Measurements from ENCODE around the gene TMEM205. TPM values are rescaled to one million over a fixed set of nuclear protein-coding genes. Genes with fewer than 3 reads are reported as not detected.

The TMEM205 gene
- total RNA-seq, 2 experiments from 2014 or later, result 8.8 to 10.4 TPM

- H3K27ac ChIP-seq (ENCODE audit: low read depth in 1 of 2, low read length in 2 of 2), result no peak overlapping the region
- H3K4me1 ChIP-seq (ENCODE audit: insufficient read depth, low read length), result peaks cover 23% of the 10 kb centered on the region
- Mint-ChIP-seq H3K36me3 (ENCODE audit: low read depth) (no peaks in the 10 kb centered on the region), H3K9me3 (no peaks in the 10 kb centered on the region), H3K27me3 (peaks cover 12% of the 10 kb centered on the region), H3K4me1 (ENCODE audit: low read depth) (peaks cover 14% of the 10 kb centered on the region), H3K4me3 (no peak overlapping the region), H3K27ac (no peak overlapping the region)
- TF ChIP-seq, protein P1, sequence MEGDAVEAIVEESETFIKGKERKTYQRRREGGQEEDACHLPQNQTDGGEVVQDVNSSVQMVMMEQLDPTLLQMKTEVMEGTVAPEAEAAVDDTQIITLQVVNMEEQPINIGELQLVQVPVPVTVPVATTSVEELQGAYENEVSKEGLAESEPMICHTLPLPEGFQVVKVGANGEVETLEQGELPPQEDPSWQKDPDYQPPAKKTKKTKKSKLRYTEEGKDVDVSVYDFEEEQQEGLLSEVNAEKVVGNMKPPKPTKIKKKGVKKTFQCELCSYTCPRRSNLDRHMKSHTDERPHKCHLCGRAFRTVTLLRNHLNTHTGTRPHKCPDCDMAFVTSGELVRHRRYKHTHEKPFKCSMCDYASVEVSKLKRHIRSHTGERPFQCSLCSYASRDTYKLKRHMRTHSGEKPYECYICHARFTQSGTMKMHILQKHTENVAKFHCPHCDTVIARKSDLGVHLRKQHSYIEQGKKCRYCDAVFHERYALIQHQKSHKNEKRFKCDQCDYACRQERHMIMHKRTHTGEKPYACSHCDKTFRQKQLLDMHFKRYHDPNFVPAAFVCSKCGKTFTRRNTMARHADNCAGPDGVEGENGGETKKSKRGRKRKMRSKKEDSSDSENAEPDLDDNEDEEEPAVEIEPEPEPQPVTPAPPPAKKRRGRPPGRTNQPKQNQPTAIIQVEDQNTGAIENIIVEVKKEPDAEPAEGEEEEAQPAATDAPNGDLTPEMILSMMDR (IDR thresholded peaks at IDR 0.05), result no peak
- H3K9me3 ChIP-seq (ENCODE audit: control insufficient read depth in 1 of 2, insufficient read depth in 1 of 2, low read length in 2 of 2), result peaks cover 6 to 13% of the 10 kb centered on the region in 2 experiments
- intact Hi-C loops (cut with DNase I, micrococcal nuclease), result no loop called here
- H3K4me3 ChIP-seq (ENCODE audit: low read length), result no peak overlapping the region
- POLR2A ChIA-PET, result interaction anchor here (1.9 kb wide), 1 partner anchor 13 kb away, joined by 9 read pairs; the partner anchor contains the start of gene SWSAP1
- peak in 3 of 14 experiments; percentile 35 to 55 (median 36) for DNase-seq
- CTCF ChIA-PET, result interaction anchor here (0.7 kb wide), 1 partner anchor 47 kb away, joined by 3 read pairs; the partner anchor contains the start of gene ODAD3
- peaks cover 18 to 20% of the 10 kb centered on the region in 2 experiments for H3K27me3 ChIP-seq (ENCODE audit: control insufficient read depth in 1 of 2, insufficient read depth in 2 of 2, low read length in 2 of 2)
- peak; percentile 66 for ATAC-seq (ENCODE audit: poor library complexity)
- H3K36me3 ChIP-seq (ENCODE audit: insufficient read depth, low read length), result no peaks in the 10 kb centered on the region
These were observed 41.3 kb upstream of the TMEM205 start for GRCh38 chr19:11387162-11388034.

DNA sequence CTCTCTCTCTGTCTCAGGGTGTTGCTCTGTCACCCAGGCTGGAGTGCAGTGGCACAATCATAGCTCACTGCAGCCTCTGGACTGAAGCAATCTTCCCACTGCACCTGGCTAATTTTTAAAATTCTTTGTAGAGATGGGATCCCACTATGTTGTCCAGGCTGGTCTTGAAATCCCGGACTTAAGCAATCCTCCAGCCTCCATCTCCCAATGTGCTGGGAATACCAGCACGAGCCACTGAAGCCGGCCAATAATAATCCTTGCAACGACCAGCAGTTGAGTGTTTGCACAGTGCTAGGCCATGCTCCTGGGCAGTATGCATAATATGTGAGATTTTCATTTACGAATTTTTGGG, 38.7 kb upstream of the TMEM205 start:
- intact Hi-C loops (cut with DNase I, micrococcal nuclease), result loop anchor here in 1 of 2 experiments (5.0 kb wide), 2 partner anchors 123 to 203 kb away; partner anchors contain the start of gene ZNF653
- no peak overlapping the region for H3K27ac Mint-ChIP-seq
- no peak for DNase-seq
- H3K27me3 ChIP-seq (ENCODE audit: control insufficient read depth in 1 of 2, insufficient read depth in 2 of 2, low read length in 2 of 2), result peaks cover 21% of the 10 kb centered on the region in 2 experiments
- peaks cover 37% of the 10 kb centered on the region for H3K4me1 Mint-ChIP-seq (ENCODE audit: low read depth)
- no peak overlapping the region for H3K4me3 Mint-ChIP-seq
- no peaks in the 10 kb centered on the region for H3K9me3 Mint-ChIP-seq
- TF ChIP-seq, protein P1 (IDR thresholded peaks at IDR 0.05), result no peak
- peaks cover 25% of the 10 kb centered on the region for H3K27me3 Mint-ChIP-seq
- no peak overlapping the region for H3K27ac ChIP-seq (ENCODE audit: low read depth in 1 of 2, low read length in 2 of 2)
- ChIA-PET CTCF (interaction anchor here (0.6 kb wide), 2 partner anchors 9 to 71 kb away, joined by 3 read pairs; no protein-coding TSS in a partner anchor), POLR2A (no interaction called here)
- H3K9me3 ChIP-seq (ENCODE audit: control insufficient read depth in 1 of 2, insufficient read depth in 1 of 2, low read length in 2 of 2), result peaks cover 0 to 8% of the 10 kb centered on the region in 2 experiments
- no peak overlapping the region for H3K4me3 ChIP-seq (ENCODE audit: low read length)
- peaks cover 4% of the 10 kb centered on the region for H3K36me3 Mint-ChIP-seq (ENCODE audit: low read depth)
- H3K36me3 ChIP-seq (ENCODE audit: insufficient read depth, low read length), result no peaks in the 10 kb centered on the region
- no peak for ATAC-seq (ENCODE audit: poor library complexity)
- H3K4me1 ChIP-seq (ENCODE audit: insufficient read depth, low read length), result peaks cover 46% of the 10 kb centered on the region

DNA sequence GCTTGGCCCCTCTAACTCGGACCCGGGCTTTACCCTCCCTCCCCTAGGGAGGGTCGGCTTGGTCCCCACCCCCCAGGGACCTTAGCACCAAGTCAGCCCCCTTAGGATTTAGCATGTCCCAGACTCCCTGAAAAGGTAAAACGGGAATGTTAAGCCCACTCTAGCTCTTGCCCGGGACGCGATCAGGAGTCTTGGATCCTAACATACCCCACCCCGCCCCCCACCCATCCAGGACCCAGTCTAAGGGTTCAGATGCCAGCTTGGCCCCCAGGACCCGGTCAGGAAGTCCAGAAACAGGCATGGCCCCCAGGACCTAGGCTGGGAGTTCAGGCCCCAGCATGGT, 37.6 kb upstream of the TMEM205 start:
- Mint-ChIP-seq H3K4me3 (no peak overlapping the region), H3K4me1 (ENCODE audit: low read depth) (peaks cover 37% of the 10 kb centered on the region), H3K9me3 (no peaks in the 10 kb centered on the region), H3K27ac (no peak overlapping the region), H3K36me3 (ENCODE audit: low read depth) (peaks cover 4% of the 10 kb centered on the region), H3K27me3 (peaks cover 25% of the 10 kb centered on the region)
- Histone ChIP-seq H3K9me3 (ENCODE audit: control insufficient read depth in 1 of 2, insufficient read depth in 1 of 2, low read length in 2 of 2) (peaks cover 0 to 8% of the 10 kb centered on the region in 2 experiments), H3K4me1 (ENCODE audit: insufficient read depth, low read length) (peaks cover 51% of the 10 kb centered on the region), H3K36me3 (ENCODE audit: insufficient read depth, low read length) (peaks cover 1% of the 10 kb centered on the region), H3K27me3 (ENCODE audit: control insufficient read depth in 1 of 2, insufficient read depth in 2 of 2, low read length in 2 of 2) (peaks cover 21% of the 10 kb centered on the region in 2 experiments), H3K4me3 (ENCODE audit: low read length) (no peak overlapping the region), H3K27ac (ENCODE audit: low read depth in 1 of 2, low read length in 2 of 2) (no peak overlapping the region)
- ATAC-seq (ENCODE audit: poor library complexity) (no peak), DNase-seq (no peak)
- TF ChIP-seq, protein P1 (IDR thresholded peaks at IDR 0.05), result no peak
- ChIA-PET POLR2A (interaction anchor here (1.4 to 1.8 kb wide), 3 partner anchors 9 to 51 kb away, joined by 3 to 25 read pairs (median 9); partner anchors contain the start of genes ODAD3, PRKCSH and SWSAP1), CTCF (interaction anchor here (4.7 kb wide), 1 partner anchor 99 kb away, joined by 28 read pairs; no protein-coding TSS in a partner anchor)
- intact Hi-C loops (cut with DNase I, micrococcal nuclease), result loop anchor here in 1 of 2 experiments (2.0 to 5.0 kb wide), 3 partner anchors 23 to 204 kb away; partner anchors contain the start of gene ZNF653

Data from CD4-positive, alpha-beta T cell (primary cell).